Transverse colon (tissue), 4 donors: ENCODE data around the gene CTF1. TPM values are rescaled to one million over a fixed set of nuclear protein-coding genes. Genes with fewer than 3 reads are reported as not detected.

ENCODE experiments used
- DNase-seq: peaks from one replicate; pipeline ENCODE4 v3.0.0-alpha.2; 2019
- H3K27ac ChIP-seq, 4 donors: fragments of 200-600 bp; sonication (generic); 2 replicates each; pipeline ENCODE4 v1.5.1; 2016 to 2018; ENCODE audit warnings: inconsistent platforms in 4 of 4
- H3K27me3 ChIP-seq: fragments of 200-600 bp; sonication (generic); 2 replicates; pipeline ENCODE4 v1.5.1; 2017; ENCODE audit warnings: inconsistent platforms
- H3K36me3 ChIP-seq, 4 donors: fragments of 200-600 bp; sonication (generic); 2 replicates each; pipeline ENCODE4 v1.5.1; 2017 to 2019; ENCODE audit warnings: inconsistent platforms in 4 of 4
- H3K4me1 ChIP-seq, 4 donors: fragments of 200-600 bp; sonication (generic); 2 replicates each; pipeline ENCODE4 v1.5.1; 2017 to 2020; ENCODE audit warnings: inconsistent platforms in 4 of 4
- H3K4me3 ChIP-seq, 4 donors: fragments of 200-600 bp; sonication (generic); 1 replicate in 1 of 4; 2 replicates in 3 of 4; pipeline versions ENCODE4 v1.5.1 to v1.6.1; 2017 to 2019; ENCODE audit warnings: inconsistent platforms in 4 of 4
- H3K9me3 ChIP-seq, 2 donors: fragments of 200-600 bp; sonication (generic); 2 replicates each; pipeline ENCODE4 v1.5.1; 2017 to 2019; ENCODE audit warnings: inconsistent platforms in 2 of 2
- EP300 ChIP-seq: sonication (generic); formaldehyde crosslinking; IDR thresholded peaks from one replicate; pipeline ENCODE4 v1.6.1; 2017; ENCODE audit warnings: antibody characterized with exemption, low read depth
- POLR2A ChIP-seq: fragments of 450-650 bp; IDR thresholded peaks from one replicate; pipeline ENCODE4 v1.6.1; 2016; ENCODE audit warnings: antibody characterized with exemption, mild to moderate bottlenecking, moderate library complexity
- POLR2AphosphoS5 ChIP-seq, 3 donors: sonication (generic); formaldehyde crosslinking; IDR thresholded peaks; one replicate each; pipeline ENCODE4 v1.6.1; 2016; ENCODE audit warnings: antibody characterized with exemption in 3 of 3
- WGBS, 2 donors: methylation state at CpG; one replicate each; pipeline ENCODE4 v1.1.5; 2018; ENCODE audit warnings: low coverage in 1 of 2; 5-methylcytosine and 5-hydroxymethylcytosine counted together
- in situ Hi-C, 4 donors: fragments of 200-750 bp; cut with MboI; loops; one replicate each; pipeline versions ENCODE4 v1.15.0 to v1.15.1; 2017; ENCODE audit warnings: low sequenced_read_pairs in 3 of 4, low pct_ligation_motif_present in 1 of 4, low pct_unique_long_range_greater_than_20kb in 1 of 4
- intact Hi-C: fragments of 100-400 bp; cut with DNase I; formaldehyde crosslinking; loops from one replicate; pipeline ENCODE4 v1.15.1; 2023; ENCODE audit warnings: low total_unique reads
- total RNA-seq, 4 donors: library from RNA; depleted of rRNA; stranded (reverse); fragments of >200 nt; gene quantifications; one replicate each; pipeline ENCODE4 v1.1.0, GENCODE V29; 2016
- TF ChIP-seq, protein P1 (sequence below), 5 experiments: fragments of 200-600 bp in 3 of 5; fragments of 450-650 bp in 2 of 5; sonication (generic) in 3 of 5; IDR thresholded peaks; 1 replicate in 2 of 5; 2 replicates in 3 of 5; pipeline ENCODE4 v1.5.1; 2016 to 2017; ENCODE audit warnings: antibody characterized with exemption in 5 of 5, inconsistent platforms in 3 of 5, mild to moderate bottlenecking in 2 of 5, moderate library complexity in 1 of 5

CTF1 gene
- total RNA-seq, 4 donors from 2014 or later: 0.82 to 0.95 TPM; not detected in 2

DNA sequence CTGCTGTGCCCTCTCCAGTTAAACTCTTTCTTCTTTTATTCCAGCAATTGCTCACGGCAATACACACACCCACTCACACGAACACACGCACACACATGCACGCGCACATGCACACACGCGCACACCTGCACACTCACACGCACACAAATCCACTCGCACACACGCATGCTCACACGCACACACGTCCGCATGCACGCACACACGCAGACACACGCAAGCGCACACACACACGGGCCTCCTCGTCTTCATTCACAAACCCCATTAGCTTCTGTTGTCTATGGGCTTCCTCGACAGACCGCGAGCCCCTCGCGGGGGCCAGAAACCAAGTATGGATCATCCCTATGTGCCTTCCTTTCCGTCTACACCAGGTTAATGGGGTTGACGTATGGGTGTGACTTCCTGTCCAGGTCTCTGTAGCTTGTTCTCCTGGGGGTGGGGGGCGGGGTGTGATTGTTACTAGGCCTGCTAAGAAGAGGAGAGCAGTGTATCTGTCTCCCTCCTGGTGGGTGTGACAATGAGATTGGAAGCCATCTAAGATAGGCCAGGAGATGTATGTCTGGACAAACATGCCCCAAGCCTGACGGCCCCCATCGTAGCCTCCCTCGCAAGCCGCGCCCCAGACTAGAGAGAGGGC, 670 bp upstream of the CTF1 start:
- Histone ChIP-seq H3K4me1 (peaks cover 19 to 42% (median 31%) of the 10 kb centered on the region in 4 donors), H3K27me3 (no peaks in the 10 kb centered on the region), H3K27ac (peak overlapping the region; percentile 89 to 94 (median 91)), H3K36me3 (no peaks in the 10 kb centered on the region), H3K9me3 (no peaks in the 10 kb centered on the region), H3K4me3 (peak overlapping the region; percentile 18 to 55 (median 40))
- in situ Hi-C loops (no loop called here), intact Hi-C loops (no loop called here)
- DNase-seq: no peak
- WGBS, 2 donors: 68 to 72% methylated on average over 21 to 32 of the region's 32 CpGs
- TF ChIP-seq POLR2AphosphoS5 (IDR thresholded peaks at IDR 0.05) (no peak), EP300 (no peak)

DNA sequence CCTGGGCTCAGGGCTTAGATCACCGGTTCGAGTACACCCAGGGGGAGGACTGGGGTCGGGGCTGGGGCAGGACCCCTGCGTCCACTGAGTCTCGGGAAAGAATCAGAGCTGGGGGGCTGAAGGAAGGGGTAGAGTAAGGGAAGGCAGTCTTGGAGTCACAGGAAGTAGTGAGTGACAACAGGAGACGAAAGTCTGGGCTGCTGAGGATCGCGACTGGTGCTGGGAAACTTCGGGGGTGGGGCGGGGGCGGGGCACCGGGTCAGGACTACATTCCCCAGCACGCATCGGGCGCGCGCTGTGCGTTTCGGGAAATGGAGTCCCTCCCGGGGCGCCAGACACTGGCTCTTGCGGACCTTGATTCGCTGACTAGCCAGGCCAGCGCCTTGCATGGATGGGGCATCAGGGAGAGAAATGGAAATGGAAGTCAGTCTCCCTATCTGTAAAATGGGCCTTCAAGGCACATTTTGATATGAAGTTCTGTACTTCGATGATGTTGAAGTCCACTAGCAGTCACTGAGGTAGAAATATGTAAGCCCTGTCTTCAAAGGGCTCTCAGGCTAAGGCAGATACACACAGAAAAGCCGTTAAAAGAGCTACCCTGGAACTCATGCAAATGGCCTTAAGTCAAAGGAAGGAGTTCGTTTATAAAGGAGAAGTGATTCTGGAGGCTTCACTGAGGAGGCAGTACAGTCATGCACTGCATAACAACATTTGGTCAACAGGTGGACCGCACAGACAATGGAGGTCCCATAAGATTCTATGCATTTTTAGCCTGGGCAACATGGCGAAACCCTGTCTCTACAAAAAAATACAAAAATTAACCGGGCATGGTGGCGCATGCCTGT, 697 bp downstream of the CTF1 start:
- in situ Hi-C loops (no loop called here), intact Hi-C loops (no loop called here)
- Histone ChIP-seq H3K4me3 (peak overlapping the region; percentile 18 to 55 (median 40)), H3K27me3 (no peaks in the 10 kb centered on the region), H3K4me1 (peaks cover 19 to 51% (median 35%) of the 10 kb centered on the region in 4 donors), H3K36me3 (no peaks in the 10 kb centered on the region), H3K9me3 (no peaks in the 10 kb centered on the region), H3K27ac (peak overlapping the region; percentile 89 to 94 (median 91))
- DNase-seq: peak; percentile 91
- TF ChIP-seq, protein P1, sequence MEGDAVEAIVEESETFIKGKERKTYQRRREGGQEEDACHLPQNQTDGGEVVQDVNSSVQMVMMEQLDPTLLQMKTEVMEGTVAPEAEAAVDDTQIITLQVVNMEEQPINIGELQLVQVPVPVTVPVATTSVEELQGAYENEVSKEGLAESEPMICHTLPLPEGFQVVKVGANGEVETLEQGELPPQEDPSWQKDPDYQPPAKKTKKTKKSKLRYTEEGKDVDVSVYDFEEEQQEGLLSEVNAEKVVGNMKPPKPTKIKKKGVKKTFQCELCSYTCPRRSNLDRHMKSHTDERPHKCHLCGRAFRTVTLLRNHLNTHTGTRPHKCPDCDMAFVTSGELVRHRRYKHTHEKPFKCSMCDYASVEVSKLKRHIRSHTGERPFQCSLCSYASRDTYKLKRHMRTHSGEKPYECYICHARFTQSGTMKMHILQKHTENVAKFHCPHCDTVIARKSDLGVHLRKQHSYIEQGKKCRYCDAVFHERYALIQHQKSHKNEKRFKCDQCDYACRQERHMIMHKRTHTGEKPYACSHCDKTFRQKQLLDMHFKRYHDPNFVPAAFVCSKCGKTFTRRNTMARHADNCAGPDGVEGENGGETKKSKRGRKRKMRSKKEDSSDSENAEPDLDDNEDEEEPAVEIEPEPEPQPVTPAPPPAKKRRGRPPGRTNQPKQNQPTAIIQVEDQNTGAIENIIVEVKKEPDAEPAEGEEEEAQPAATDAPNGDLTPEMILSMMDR (IDR thresholded peaks at IDR 0.05): no peak
- TF ChIP-seq EP300 (no peak), POLR2AphosphoS5 (IDR thresholded peaks at IDR 0.05) (peak in 2 of 3 donors; percentile 31 to 74), POLR2A (peak; percentile 16)
- 22 to 73% methylated on average over 4 to 31 of the region's 31 CpGs for WGBS, 2 donors

DNA sequence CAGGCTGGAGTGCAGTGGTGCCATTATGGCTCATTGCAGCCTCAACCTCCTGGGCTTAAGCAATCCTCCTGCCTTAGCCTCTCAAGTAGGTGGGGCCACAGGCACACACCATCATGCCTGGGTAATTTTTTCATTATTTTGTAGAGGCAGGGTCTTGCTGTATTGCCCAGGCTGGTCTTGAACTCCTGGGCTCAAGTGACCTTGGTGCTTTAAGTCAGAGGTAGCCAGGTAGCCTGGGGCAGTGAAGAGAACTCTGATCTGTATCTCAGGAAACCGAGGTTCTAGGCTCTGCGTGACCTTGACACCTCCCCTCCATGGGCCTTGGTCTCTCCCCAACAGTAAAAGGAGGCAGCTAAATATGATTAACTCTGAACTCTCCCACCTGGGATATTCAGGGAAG, 3.4 kb downstream of the CTF1 start:
- no peaks in the 10 kb centered on the region for H3K36me3 ChIP-seq
- H3K4me3 ChIP-seq: no peak overlapping the region
- intact Hi-C loops (loop anchor here (5.0 kb wide), 1 partner anchor 52 kb away; no protein-coding TSS in a partner anchor), in situ Hi-C loops (no loop called here)
- no peak for DNase-seq
- TF ChIP-seq POLR2AphosphoS5 (IDR thresholded peaks at IDR 0.05): no peak
- TF ChIP-seq, protein P1 (IDR thresholded peaks at IDR 0.05): no peak
- no peak for TF ChIP-seq POLR2A
- no peak for TF ChIP-seq EP300
- H3K9me3 ChIP-seq: no peaks in the 10 kb centered on the region
- H3K27ac ChIP-seq: no peak overlapping the region
- H3K27me3 ChIP-seq: no peaks in the 10 kb centered on the region
- WGBS, 2 donors: 92% methylated on average over 2 of the region's 2 CpGs; no CpG with 5 or more reads in 1 of the 2 donors
- H3K4me1 ChIP-seq: peaks cover 9 to 52% (median 22%) of the 10 kb centered on the region in 4 donors

DNA sequence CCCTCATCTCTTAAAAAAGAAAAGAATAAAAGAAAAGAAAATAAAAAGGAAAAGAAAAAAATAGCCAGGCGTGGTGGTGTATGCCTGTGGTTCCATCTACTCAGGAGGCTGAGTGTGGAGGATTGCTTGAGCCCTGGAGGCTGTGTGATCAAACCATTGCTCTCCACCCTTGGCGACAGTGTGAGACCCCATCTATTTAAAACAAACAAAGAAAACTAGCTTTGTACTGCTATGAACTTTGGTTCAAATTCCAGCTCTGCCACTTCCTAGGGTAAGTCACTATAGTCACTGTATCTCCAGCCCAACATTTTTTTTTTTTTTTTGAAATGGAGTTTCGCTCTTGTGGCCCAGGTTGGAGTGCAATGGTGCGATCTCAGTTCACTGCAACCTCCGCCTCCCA, 4.2 kb downstream of the CTF1 start:
- Histone ChIP-seq H3K27ac (no peak overlapping the region), H3K27me3 (no peaks in the 10 kb centered on the region), H3K4me3 (no peak overlapping the region), H3K9me3 (no peaks in the 10 kb centered on the region), H3K4me1 (peaks cover 5 to 44% (median 17%) of the 10 kb centered on the region in 4 donors), H3K36me3 (no peaks in the 10 kb centered on the region)
- intact Hi-C loops: loop anchor here (5.0 kb wide), 1 partner anchor 53 kb away; no protein-coding TSS in a partner anchor
- no peak for DNase-seq
- WGBS, 2 donors: 97 to 100% methylated on average over 2 to 5 of the region's 5 CpGs
- in situ Hi-C loops: no loop called here
- no peak for TF ChIP-seq POLR2A
- TF ChIP-seq POLR2AphosphoS5 (IDR thresholded peaks at IDR 0.05): no peak
- TF ChIP-seq, protein P1 (IDR thresholded peaks at IDR 0.05): no peak
- TF ChIP-seq EP300: no peak
